KOPT-K1 (cell line): Measurements from ENCODE around the gene PITPNM3.

Experiments used
- H3K27ac ChIP-seq: fragments of 200-600 bp; sonication (generic); 2 replicates; pipeline ENCODE4 v1.5.1; 2016; ENCODE audit warnings: antibody characterized with exemption, mild to moderate bottlenecking, low read depth, low read length; ENCODE audit not compliant: poor library complexity, severe bottlenecking
- H3K36me3 ChIP-seq: fragments of 200-600 bp; sonication (generic); 2 replicates; pipeline ENCODE4 v1.5.1; 2017; ENCODE audit warnings: antibody characterized with exemption, mild to moderate bottlenecking, low read length, moderate library complexity; ENCODE audit not compliant: insufficient read depth
- H3K9me3 ChIP-seq: fragments of 200-600 bp; sonication (generic); 2 replicates; pipeline ENCODE4 v1.5.1; 2017; ENCODE audit warnings: antibody characterized with exemption, low read length, mild to moderate bottlenecking; ENCODE audit not compliant: insufficient read depth, poor library complexity, severe bottlenecking

PITPNM3 gene

GRCh38 chr17:6568184-6568758 is 11.9 kb upstream of the PITPNM3 start:
- Histone ChIP-seq H3K36me3 (no peaks in the 10 kb centered on the region), H3K9me3 (no peaks in the 10 kb centered on the region), H3K27ac (no peak overlapping the region)

- Histone ChIP-seq H3K36me3 (no peaks in the 10 kb centered on the region), H3K27ac (no peak overlapping the region), H3K9me3 (no peaks in the 10 kb centered on the region)
Measured at GRCh38 chr17:6567528-6568183, 11.3 kb upstream of the PITPNM3 start.

GRCh38 chr17:6561446-6561845 is 5.1 kb upstream of the PITPNM3 start:
- Histone ChIP-seq H3K9me3 (no peaks in the 10 kb centered on the region), H3K36me3 (no peaks in the 10 kb centered on the region)

GRCh38 chr17:6560496-6560895 is 4.1 kb upstream of the PITPNM3 start:
- no peak overlapping the region for H3K27ac ChIP-seq
- no peaks in the 10 kb centered on the region for H3K36me3 ChIP-seq

More at GRCh38 chr17:6561446-6561845, 5.1 kb upstream of the PITPNM3 start:
- no peak overlapping the region for H3K27ac ChIP-seq

GRCh38 chr17:6559753-6560215 is 3.4 kb upstream of the PITPNM3 start:
- H3K36me3 ChIP-seq: no peaks in the 10 kb centered on the region
- H3K27ac ChIP-seq: no peak overlapping the region
- no peaks in the 10 kb centered on the region for H3K9me3 ChIP-seq

More at GRCh38 chr17:6560496-6560895, 4.1 kb upstream of the PITPNM3 start:
- no peaks in the 10 kb centered on the region for H3K9me3 ChIP-seq

- H3K27ac ChIP-seq: no peak overlapping the region
- no peaks in the 10 kb centered on the region for H3K36me3 ChIP-seq
Measured at GRCh38 chr17:6558932-6559752, 2.8 kb upstream of the PITPNM3 start.

GRCh38 chr17:6558276-6558675 is 1.9 kb upstream of the PITPNM3 start:
- H3K9me3 ChIP-seq: no peaks in the 10 kb centered on the region
- H3K27ac ChIP-seq: no peak overlapping the region
- H3K36me3 ChIP-seq: no peaks in the 10 kb centered on the region

More at GRCh38 chr17:6558932-6559752, 2.8 kb upstream of the PITPNM3 start:
- H3K9me3 ChIP-seq: no peaks in the 10 kb centered on the region

GRCh38 chr17:6557040-6557438 is 684 bp upstream of the PITPNM3 start:
- Histone ChIP-seq H3K27ac (no peak overlapping the region), H3K9me3 (no peaks in the 10 kb centered on the region), H3K36me3 (no peaks in the 10 kb centered on the region)

GRCh38 chr17:6555331-6556120 is 829 bp downstream of the PITPNM3 start:
- Histone ChIP-seq H3K36me3 (no peaks in the 10 kb centered on the region), H3K9me3 (no peaks in the 10 kb centered on the region), H3K27ac (no peak overlapping the region)

- Histone ChIP-seq H3K36me3 (no peaks in the 10 kb centered on the region), H3K9me3 (no peaks in the 10 kb centered on the region), H3K27ac (no peak overlapping the region)
Measured at GRCh38 chr17:6554871-6555330, 1.5 kb downstream of the PITPNM3 start.

GRCh38 chr17:6554342-6554741 is 2.0 kb downstream of the PITPNM3 start:
- Histone ChIP-seq H3K9me3 (no peaks in the 10 kb centered on the region), H3K36me3 (no peaks in the 10 kb centered on the region), H3K27ac (no peak overlapping the region)

- H3K9me3 ChIP-seq: no peaks in the 10 kb centered on the region
- no peak overlapping the region for H3K27ac ChIP-seq
- no peaks in the 10 kb centered on the region for H3K36me3 ChIP-seq
Measured at GRCh38 chr17:6551869-6552531, 4.4 kb downstream of the PITPNM3 start.

- Histone ChIP-seq H3K9me3 (no peaks in the 10 kb centered on the region), H3K36me3 (no peaks in the 10 kb centered on the region), H3K27ac (no peak overlapping the region)
Measured at GRCh38 chr17:6551356-6551755, 5.0 kb downstream of the PITPNM3 start.

- H3K27ac ChIP-seq: no peak overlapping the region
- no peaks in the 10 kb centered on the region for H3K9me3 ChIP-seq
Measured at GRCh38 chr17:6549384-6550036, 6.8 kb downstream of the PITPNM3 start.

More at GRCh38 chr17:6549384-6550036, 6.8 kb downstream of the PITPNM3 start:
- H3K36me3 ChIP-seq: no peaks in the 10 kb centered on the region
